GM12891 (cell line): Measurements from ENCODE around the gene MAL.

ENCODE experiments used
- POLR2AphosphoS5 ChIP-seq: IDR thresholded peaks from 2 replicates; pipeline ENCODE4 v1.6.1; 2011; ENCODE audit warnings: low read depth, low read length, control low read depth
- POU2F2 ChIP-seq: IDR thresholded peaks from 2 replicates; pipeline ENCODE4 v1.6.1; 2011; ENCODE audit warnings: low read depth, mild to moderate bottlenecking, control low read depth, low read length, moderate library complexity

GRCh38 chr2:95087379-95087778, 61.9 kb downstream of the MAL start:
- no peak for TF ChIP-seq POU2F2
- TF ChIP-seq POLR2AphosphoS5, result no peak
